H9 (cell line): ENCODE data around the gene KRT3. TPM values are rescaled to one million over a fixed set of nuclear protein-coding genes. Genes with fewer than 3 reads are reported as not detected.

Source experiments
- DNase-seq: peaks from one replicate; pipeline ENCODE4 v3.0.0-alpha.2; 2017
- H2AFZ ChIP-seq: one replicate; pipeline ENCODE4 v1.6.1; 2013; ENCODE audit warnings: mild to moderate bottlenecking, low read length, control low read depth, moderate library complexity
- H2AK5ac ChIP-seq: 2 replicates; pipeline ENCODE4 v1.6.1; 2013; ENCODE audit warnings: low read length, control low read depth, mixed read lengths; ENCODE audit not compliant: insufficient read length
- H2BK120ac ChIP-seq: one replicate; pipeline ENCODE4 v1.6.1; 2013; ENCODE audit warnings: low read depth, mild to moderate bottlenecking, low read length, control low read depth, inconsistent platforms; ENCODE audit not compliant: poor library complexity, severe bottlenecking
- H2BK12ac ChIP-seq: 2 replicates; pipeline ENCODE4 v1.6.1; 2013; ENCODE audit warnings: low read length, control low read depth, mixed read lengths, low read depth; ENCODE audit not compliant: insufficient read length
- H2BK15ac ChIP-seq: 2 replicates; pipeline ENCODE4 v1.6.1; 2013; ENCODE audit warnings: low read depth, low read length, control low read depth
- H2BK20ac ChIP-seq: one replicate; pipeline ENCODE4 v1.6.1; 2013; ENCODE audit warnings: low read depth, mild to moderate bottlenecking, low read length, control low read depth, inconsistent platforms; ENCODE audit not compliant: poor library complexity, severe bottlenecking
- H2BK5ac ChIP-seq: 2 replicates; pipeline ENCODE4 v1.6.1; 2013; ENCODE audit warnings: low read length, control low read depth, mixed read lengths; ENCODE audit not compliant: insufficient read length
- H3K14ac ChIP-seq: 2 replicates; pipeline ENCODE4 v1.6.1; 2013; ENCODE audit warnings: low read length, control low read depth; ENCODE audit not compliant: insufficient read depth
- H3K18ac ChIP-seq: 2 replicates; pipeline ENCODE4 v1.6.1; 2013; ENCODE audit warnings: low read depth, mild to moderate bottlenecking, mixed read lengths, low read length, control low read depth; ENCODE audit not compliant: insufficient read length
- H3K23ac ChIP-seq: 2 replicates; pipeline ENCODE4 v1.6.1; 2013; ENCODE audit warnings: low read length, control low read depth, mixed read lengths, low read depth; ENCODE audit not compliant: insufficient read length
- H3K23me2 ChIP-seq: 2 replicates; pipeline ENCODE4 v1.6.1; 2013; ENCODE audit warnings: low read depth, mild to moderate bottlenecking, mixed read lengths, low read length, control low read depth; ENCODE audit not compliant: insufficient read length, poor library complexity, severe bottlenecking
- H3K27ac ChIP-seq: 2 replicates; pipeline ENCODE4 v1.5.1; 2013; ENCODE audit warnings: low read length, control low read depth, mixed read lengths, low read depth; ENCODE audit not compliant: insufficient read length
- H3K27me3 ChIP-seq: 2 replicates; pipeline ENCODE4 v1.6.1; 2013; ENCODE audit warnings: low read length, control low read depth, inconsistent platforms; ENCODE audit not compliant: insufficient read depth
- H3K4ac ChIP-seq: 2 replicates; pipeline ENCODE4 v1.6.1; 2013; ENCODE audit warnings: low read depth, mild to moderate bottlenecking, control low read depth, inconsistent platforms, low read length, moderate library complexity
- H3K4me1 ChIP-seq: 2 replicates; pipeline ENCODE4 v1.6.1; 2013; ENCODE audit warnings: low read length, control low read depth, inconsistent platforms; ENCODE audit not compliant: insufficient read depth
- H3K4me2 ChIP-seq: 2 replicates; pipeline ENCODE4 v1.6.1; 2013; ENCODE audit warnings: low read length, control low read depth, mixed read lengths; ENCODE audit not compliant: insufficient read length, insufficient read depth
- H3K56ac ChIP-seq: 2 replicates; pipeline ENCODE4 v1.6.1; 2013; ENCODE audit warnings: low read depth, mild to moderate bottlenecking, mixed read lengths, low read length, control low read depth; ENCODE audit not compliant: insufficient read length
- H3K79me1 ChIP-seq: 2 replicates; pipeline ENCODE4 v1.6.1; 2013; ENCODE audit warnings: low read depth, mild to moderate bottlenecking, moderate library complexity, low read length, control low read depth, inconsistent platforms; ENCODE audit not compliant: insufficient read depth, poor library complexity, severe bottlenecking
- H3K79me2 ChIP-seq: 2 replicates; pipeline ENCODE4 v1.6.1; 2013; ENCODE audit warnings: low read length, control low read depth, inconsistent platforms; ENCODE audit not compliant: insufficient read depth
- H3K9ac ChIP-seq: 2 replicates; pipeline ENCODE4 v1.6.1; 2013; ENCODE audit warnings: low read length, control low read depth, mixed read lengths; ENCODE audit not compliant: insufficient read length; ENCODE audit errors: extremely low read depth
- H3K9me3 ChIP-seq: one replicate; pipeline ENCODE4 v1.6.1; 2013; ENCODE audit warnings: low read depth, low read length, inconsistent platforms; ENCODE audit not compliant: control insufficient read depth
- H3T11ph ChIP-seq: one replicate; pipeline ENCODE4 v1.6.1; 2013; ENCODE audit warnings: mild to moderate bottlenecking, low read length, control low read depth, inconsistent platforms
- H4K20me1 ChIP-seq: one replicate; pipeline ENCODE4 v1.6.1; 2013; ENCODE audit not compliant: control insufficient read depth, insufficient read length, insufficient read depth
- H4K5ac ChIP-seq: 2 replicates; pipeline ENCODE4 v1.6.1; 2013; ENCODE audit warnings: low read depth, mild to moderate bottlenecking, mixed read lengths, low read length, control low read depth; ENCODE audit not compliant: insufficient read length
- H4K8ac ChIP-seq: replicated peaks from 2 replicates; pipeline ENCODE4 v1.6.1; 2013; ENCODE audit warnings: low read length, control low read depth, mixed read lengths, low read depth; ENCODE audit not compliant: insufficient read length
- H4K91ac ChIP-seq: 2 replicates; pipeline ENCODE4 v1.6.1; 2013; ENCODE audit warnings: low read depth, mild to moderate bottlenecking, moderate library complexity, mixed read lengths, low read length, control low read depth; ENCODE audit not compliant: insufficient read length
- H3K27ac Mint-ChIP-seq, 3 experiments: 2 replicates in 2 of 3; 3 replicates in 1 of 3; pipeline ENCODE4 v1.8.0; 2020 to 2021; ENCODE audit warnings: mixed read lengths in 3 of 3, mild to moderate bottlenecking in 1 of 3, moderate library complexity in 1 of 3
- H3K27me3 Mint-ChIP-seq: 2 replicates; pipeline ENCODE4 v1.8.0; 2021; ENCODE audit warnings: low read depth, mild to moderate bottlenecking, moderate library complexity, mixed read lengths
- H3K36me3 Mint-ChIP-seq, 3 experiments: 2 replicates in 2 of 3; 3 replicates in 1 of 3; pipeline ENCODE4 v1.8.0; 2020 to 2021; ENCODE audit warnings: low read depth in 3 of 3, mixed read lengths in 3 of 3; ENCODE audit not compliant: insufficient read depth in 1 of 3
- H3K4me1 Mint-ChIP-seq, 2 experiments: 2 replicates each; pipeline ENCODE4 v1.8.0; 2020; ENCODE audit warnings: mixed read lengths in 2 of 2
- H3K4me3 Mint-ChIP-seq, 2 experiments: 2 replicates in 1 of 2; 3 replicates in 1 of 2; pipeline ENCODE4 v1.8.0; 2020 to 2021; ENCODE audit warnings: mild to moderate bottlenecking in 2 of 2, mixed read lengths in 2 of 2, moderate library complexity in 1 of 2
- H3K9me3 Mint-ChIP-seq, 2 experiments: 2 replicates in 1 of 2; 3 replicates in 1 of 2; pipeline ENCODE4 v1.8.0; 2020; ENCODE audit warnings: mild to moderate bottlenecking in 2 of 2, mixed read lengths in 2 of 2, moderate library complexity in 1 of 2
- WGBS: extraction: QIAGEN DNeasy Blood & Tissue Kit; methylation state at CpG from one replicate; pipeline ENCODE4 v1.1.7; 2013; ENCODE audit warnings: missing lambda C conversion rate, low lambda C conversion rate, mixed read lengths; ENCODE audit not compliant: insufficient read length; ENCODE audit errors: extremely low coverage; 5-methylcytosine and 5-hydroxymethylcytosine counted together
- total RNA-seq: library from RNA; stranded (reverse); gene quantifications from 2 replicates; pipeline ENCODE4 v1.2.1, GENCODE V29; 2021
- TF ChIP-seq, protein P1 (sequence below): fragments of 200-600 bp; sonication (generic); conservative IDR thresholded peaks from 3 replicates; pipeline ENCODE4 v1.8.0; 2021; ENCODE audit warnings: antibody characterized with exemption, mild to moderate bottlenecking

KRT3 gene
- total RNA-seq, 1 experiment from 2014 or later = not detected

DNA sequence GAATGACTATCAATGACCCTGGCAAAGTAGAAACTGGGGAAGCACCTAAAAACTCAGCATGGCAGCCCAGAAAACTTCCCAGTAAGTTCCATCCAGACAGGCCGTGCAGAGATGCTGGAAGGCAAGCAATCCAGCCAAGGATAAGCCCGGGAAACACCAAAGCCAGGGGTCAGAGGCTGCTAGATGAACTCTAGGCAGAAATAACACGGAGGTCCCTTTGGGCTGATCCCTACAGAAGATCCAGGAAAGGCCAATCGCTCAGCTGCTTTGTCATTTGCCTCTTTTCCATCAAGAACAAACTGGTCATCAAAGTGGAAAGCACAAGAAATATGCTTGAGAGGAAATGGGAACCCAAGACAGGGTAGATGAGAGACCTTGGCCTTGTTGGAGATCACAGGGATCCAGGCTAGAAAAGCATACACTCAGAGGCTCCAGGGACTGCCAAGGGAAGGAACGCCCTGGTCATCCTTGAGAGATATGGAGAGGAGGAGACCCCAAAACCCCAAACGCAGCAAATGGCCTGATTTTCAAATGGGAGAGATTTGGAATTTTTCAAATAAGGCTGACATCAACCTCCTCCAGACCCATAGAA, 31.7 kb upstream of the KRT3 start:
- no CpG with 5 or more reads among the region's 6 CpGs for WGBS
- H3K4me1 Mint-ChIP-seq = peaks cover 5 to 7% of the 10 kb centered on the region in 2 experiments; a peak in 3 of 4 replicates
- Histone ChIP-seq H3K18ac (peak overlapping the region; percentile 50), H4K5ac (no peak overlapping the region), H3K56ac (no peak overlapping the region), H3K79me1 (no peaks in the 10 kb centered on the region), H3K9ac (no peak overlapping the region), H3K4me2 (no peak overlapping the region), H2BK5ac (no peak overlapping the region), H3T11ph (peak overlapping the region; percentile 70), H3K23me2 (no peaks in the 10 kb centered on the region), H2BK15ac (no peak overlapping the region), H2BK12ac (peak overlapping the region; percentile 83), H3K14ac (no peak overlapping the region), H3K27ac (no peak overlapping the region), H3K27me3 (no peaks in the 10 kb centered on the region), H3K79me2 (no peaks in the 10 kb centered on the region), H3K4me1 (peaks cover 5% of the 10 kb centered on the region; the same call in 1 of the 2 replicates), H4K20me1 (no peaks in the 10 kb centered on the region), H3K9me3 (no peaks in the 10 kb centered on the region), H4K91ac (no peak overlapping the region), H2AK5ac (no peak overlapping the region), H2AFZ (no peak overlapping the region), H3K4ac (no peak overlapping the region), H4K8ac (no peak overlapping the region), H2BK20ac (no peak overlapping the region), H2BK120ac (no peak overlapping the region), H3K23ac (peak overlapping the region; percentile 18)
- TF ChIP-seq, protein P1, sequence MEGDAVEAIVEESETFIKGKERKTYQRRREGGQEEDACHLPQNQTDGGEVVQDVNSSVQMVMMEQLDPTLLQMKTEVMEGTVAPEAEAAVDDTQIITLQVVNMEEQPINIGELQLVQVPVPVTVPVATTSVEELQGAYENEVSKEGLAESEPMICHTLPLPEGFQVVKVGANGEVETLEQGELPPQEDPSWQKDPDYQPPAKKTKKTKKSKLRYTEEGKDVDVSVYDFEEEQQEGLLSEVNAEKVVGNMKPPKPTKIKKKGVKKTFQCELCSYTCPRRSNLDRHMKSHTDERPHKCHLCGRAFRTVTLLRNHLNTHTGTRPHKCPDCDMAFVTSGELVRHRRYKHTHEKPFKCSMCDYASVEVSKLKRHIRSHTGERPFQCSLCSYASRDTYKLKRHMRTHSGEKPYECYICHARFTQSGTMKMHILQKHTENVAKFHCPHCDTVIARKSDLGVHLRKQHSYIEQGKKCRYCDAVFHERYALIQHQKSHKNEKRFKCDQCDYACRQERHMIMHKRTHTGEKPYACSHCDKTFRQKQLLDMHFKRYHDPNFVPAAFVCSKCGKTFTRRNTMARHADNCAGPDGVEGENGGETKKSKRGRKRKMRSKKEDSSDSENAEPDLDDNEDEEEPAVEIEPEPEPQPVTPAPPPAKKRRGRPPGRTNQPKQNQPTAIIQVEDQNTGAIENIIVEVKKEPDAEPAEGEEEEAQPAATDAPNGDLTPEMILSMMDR = no peak
- H3K27ac Mint-ChIP-seq = no peak overlapping the region
- H3K36me3 Mint-ChIP-seq = no peaks in the 10 kb centered on the region
- no peaks in the 10 kb centered on the region for H3K9me3 Mint-ChIP-seq
- H3K27me3 Mint-ChIP-seq = peaks cover 2% of the 10 kb centered on the region; the same call in 1 of the 2 replicates
- no peak for DNase-seq
- H3K4me3 Mint-ChIP-seq = no peak overlapping the region
